OCI-LY7 (cell line): ENCODE measurements around the gene ULBP1. TPM values are rescaled to one million over a fixed set of nuclear protein-coding genes. Genes with fewer than 3 reads are reported as not detected.

Source experiments
- BruUV-seq: library from RNA; stranded (reverse); fragments of 400-500 nt; replicated peaks from 2 replicates; lab custom pipeline; 2021; lab: Mats Ljungman, UMichigan
- CTCF ChIA-PET: fragments of 300-600 bp; sonication (Branson Sonifier 250); formaldehyde crosslinking; loops from one replicate; lab custom pipeline; 2022; ENCODE audit warnings: antibody characterized with exemption; ENCODE audit not compliant: unreplicated experiment; lab: Charles Lee
- POLR2A ChIA-PET: fragments of 300-600 bp; sonication (Branson Sonifier 250); formaldehyde crosslinking; loops from one replicate; lab custom pipeline; 2022; ENCODE audit warnings: antibody characterized with exemption; lab: Charles Lee
- DNase-seq: peaks from one replicate; pipeline ENCODE4 v3.0.0-alpha.2; 2015; ENCODE audit warnings: low spot score
- H2AFZ ChIP-seq: fragments of 200-600 bp; sonication (generic), shearing (Covaris generic); 2 replicates; pipeline ENCODE4 v1.6.1; 2014; ENCODE audit warnings: mild to moderate bottlenecking, antibody characterized with exemption, low read length, moderate library complexity
- H3K27ac ChIP-seq: fragments of 200-600 bp; sonication (generic); 2 replicates; pipeline ENCODE4 v1.5.1; 2014; ENCODE audit warnings: mixed run types, low read depth, mild to moderate bottlenecking, moderate library complexity, low read length, inconsistent platforms; ENCODE audit not compliant: poor library complexity, severe bottlenecking
- H3K36me3 ChIP-seq: fragments of 200-600 bp; sonication (generic); 2 replicates; pipeline ENCODE4 v1.6.1; 2014; ENCODE audit warnings: mild to moderate bottlenecking, antibody characterized with exemption, low read length, moderate library complexity, mixed read lengths; ENCODE audit not compliant: insufficient read depth
- H3K4me1 ChIP-seq: fragments of 200-600 bp; sonication (generic); 2 replicates; pipeline ENCODE4 v1.5.1; 2014; ENCODE audit warnings: mild to moderate bottlenecking, low read length; ENCODE audit not compliant: insufficient read depth, poor library complexity, severe bottlenecking
- H3K4me2 ChIP-seq: fragments of 200-600 bp; sonication (generic); 2 replicates; pipeline ENCODE4 v1.6.1; 2014; ENCODE audit warnings: mild to moderate bottlenecking, low read length
- H3K4me3 ChIP-seq: fragments of 200-600 bp; sonication (generic); 2 replicates; pipeline ENCODE4 v1.5.1; 2014; ENCODE audit warnings: mild to moderate bottlenecking, low read depth, low read length; ENCODE audit not compliant: poor library complexity, severe bottlenecking
- H3K79me2 ChIP-seq: fragments of 200-600 bp; sonication (generic); 2 replicates; pipeline ENCODE4 v1.6.1; 2016; ENCODE audit warnings: low read depth, mild to moderate bottlenecking, low read length, moderate library complexity, mixed read lengths; ENCODE audit not compliant: insufficient read depth
- H3K9me2 ChIP-seq: fragments of 200-600 bp; sonication (generic); 2 replicates; pipeline ENCODE4 v1.6.1; 2016; ENCODE audit warnings: mild to moderate bottlenecking, low read length, mixed read lengths; ENCODE audit not compliant: insufficient read depth
- H3K9me3 ChIP-seq: fragments of 200-600 bp; sonication (generic); 2 replicates; pipeline ENCODE4 v1.6.1; 2014; ENCODE audit warnings: mild to moderate bottlenecking, mixed run types, low read length, mixed read lengths
- H4K20me1 ChIP-seq: fragments of 200-600 bp; sonication (generic); 2 replicates; pipeline ENCODE4 v1.6.1; 2014; ENCODE audit warnings: mild to moderate bottlenecking, antibody characterized with exemption, low read length, moderate library complexity, mixed read lengths; ENCODE audit not compliant: insufficient read depth
- CTCF ChIP-seq: fragments of 200-600 bp; sonication (generic); conservative IDR thresholded peaks from 2 replicates; pipeline ENCODE4 v1.5.1; 2014; ENCODE audit warnings: mild to moderate bottlenecking, antibody characterized with exemption, low read length, moderate library complexity, mixed read lengths
- EZH2phosphoT487 ChIP-seq: fragments of 200-600 bp; sonication (generic); IDR thresholded peaks from 2 replicates; pipeline ENCODE4 v1.6.1; 2018; ENCODE audit warnings: low read depth, borderline replicate concordance, mild to moderate bottlenecking, mixed run types, antibody characterized with exemption, low read length, moderate library complexity, mixed read lengths
- intact Hi-C: fragments of 100-400 bp; cut with micrococcal nuclease; formaldehyde crosslinking; loops from one replicate; pipeline ENCODE4 v1.10.0; 2022; ENCODE audit not compliant: unreplicated experiment
- total RNA-seq, 2 experiments: library from RNA; depleted of rRNA in 1 of 2; stranded (reverse); fragments of >200 nt in 1 of 2; shearing (Covaris generic) in 1 of 2; gene quantifications; 2 replicates each; pipeline ENCODE4 v1.2.3, GENCODE V29; 2014 to 2022

ULBP1 gene
- total RNA-seq, 2 experiments from 2014 or later, result 0.79 to 2.3 TPM

- peak; percentile 93 for DNase-seq
- ChIA-PET CTCF (no interaction called here), POLR2A (interaction anchor here (0.6 to 0.7 kb wide), 2 partner anchors 63 to 73 kb away, joined by 3 to 8 read pairs; no protein-coding TSS in a partner anchor)
- Histone ChIP-seq H3K4me2 (peak overlapping the region; percentile 84), H3K9me3 (no peaks in the 10 kb centered on the region), H3K9me2 (no peaks in the 10 kb centered on the region), H3K4me1 (peaks cover 24% of the 10 kb centered on the region), H3K36me3 (peaks cover 6% of the 10 kb centered on the region; the same call in 1 of the 2 replicates), H2AFZ (peak overlapping the region; percentile 84), H3K79me2 (no peaks in the 10 kb centered on the region), H3K27ac (peak overlapping the region; percentile 74), H4K20me1 (no peaks in the 10 kb centered on the region), H3K4me3 (peak overlapping the region; percentile 70)
- BruUV-seq, result no TSS peak
- TF ChIP-seq EZH2phosphoT487, result no peak
- peak; percentile 33; the same call in 1 of the 2 replicates for TF ChIP-seq CTCF
- intact Hi-C loops, result loop anchor here (1.0 to 5.0 kb wide), 4 partner anchors 24 to 342 kb away; partner anchors contain the start of gene ULBP3
These were observed 41.3 kb downstream of the ULBP1 start for GRCh38 chr6:150004783-150005717.

- H3K36me3 ChIP-seq, result no peaks in the 10 kb centered on the region; the same call in 1 of the 2 replicates
- H3K9me3 ChIP-seq, result no peaks in the 10 kb centered on the region
- no peaks in the 10 kb centered on the region for H3K9me2 ChIP-seq
- no peak for TF ChIP-seq EZH2phosphoT487
- no peak for TF ChIP-seq CTCF
- POLR2A ChIA-PET, result interaction anchor here (0.6 kb wide), 1 partner anchor 22 kb away, joined by 4 read pairs; no protein-coding TSS in a partner anchor
- no peaks in the 10 kb centered on the region for H4K20me1 ChIP-seq
- intact Hi-C loops, result loop anchor here (1.0 to 5.0 kb wide), 4 partner anchors 23 to 341 kb away; partner anchors contain the start of gene ULBP3
- BruUV-seq, result no TSS peak
- peak overlapping the region; percentile 84 for H3K4me2 ChIP-seq
- H3K79me2 ChIP-seq, result no peaks in the 10 kb centered on the region
- H3K4me3 ChIP-seq, result peak overlapping the region; percentile 70
- peaks cover 24% of the 10 kb centered on the region for H3K4me1 ChIP-seq
- H3K27ac ChIP-seq, result peak overlapping the region; percentile 74
- H2AFZ ChIP-seq, result peak overlapping the region; percentile 84
- CTCF ChIA-PET, result no interaction called here
- no peak for DNase-seq
These were observed 42.3 kb downstream of the ULBP1 start for GRCh38 chr6:150005761-150006651.
